GM18867 (cell line): Measurements from ENCODE around the gene PAOX.
"Not testable (repeated sequence)": the region's sequence is repeated elsewhere in the genome, so short reads cannot be mapped to it uniquely, and the experiment has no call there.

ENCODE experiments used
- ATAC-seq: cut with Tn5 transposase; IDR thresholded peaks from one replicate; pipeline ENCODE4 v1.9.1; 2021; ENCODE audit warnings: mild to moderate bottlenecking, moderate library complexity; ENCODE audit not compliant: unreplicated experiment

Gene PAOX

GRCh38 chr10:133431888-133432613 is 53.0 kb downstream of the PAOX start:
- ATAC-seq = not testable (repeated sequence)

DNA sequence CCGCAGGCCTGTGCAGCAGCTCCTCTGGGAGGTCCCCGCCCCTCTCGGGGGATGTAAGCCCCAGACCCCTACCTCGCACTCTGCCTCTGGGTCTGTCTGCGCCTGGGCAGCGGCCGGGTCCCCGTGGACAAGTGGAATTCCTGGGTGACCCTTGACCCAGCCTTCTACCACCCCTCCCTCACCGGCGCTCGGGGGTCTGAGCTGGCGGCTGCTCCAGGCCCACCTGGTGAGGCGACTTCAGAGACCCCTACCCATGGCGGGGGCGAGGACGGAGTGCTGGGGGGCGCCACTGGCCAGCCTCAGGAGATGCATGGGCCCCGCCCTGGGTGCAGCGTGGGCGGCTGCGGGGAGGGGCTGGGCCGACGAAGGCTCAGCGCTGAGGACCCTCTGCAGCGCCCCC is 53.7 kb downstream of the PAOX start:
- not testable (repeated sequence) for ATAC-seq

DNA sequence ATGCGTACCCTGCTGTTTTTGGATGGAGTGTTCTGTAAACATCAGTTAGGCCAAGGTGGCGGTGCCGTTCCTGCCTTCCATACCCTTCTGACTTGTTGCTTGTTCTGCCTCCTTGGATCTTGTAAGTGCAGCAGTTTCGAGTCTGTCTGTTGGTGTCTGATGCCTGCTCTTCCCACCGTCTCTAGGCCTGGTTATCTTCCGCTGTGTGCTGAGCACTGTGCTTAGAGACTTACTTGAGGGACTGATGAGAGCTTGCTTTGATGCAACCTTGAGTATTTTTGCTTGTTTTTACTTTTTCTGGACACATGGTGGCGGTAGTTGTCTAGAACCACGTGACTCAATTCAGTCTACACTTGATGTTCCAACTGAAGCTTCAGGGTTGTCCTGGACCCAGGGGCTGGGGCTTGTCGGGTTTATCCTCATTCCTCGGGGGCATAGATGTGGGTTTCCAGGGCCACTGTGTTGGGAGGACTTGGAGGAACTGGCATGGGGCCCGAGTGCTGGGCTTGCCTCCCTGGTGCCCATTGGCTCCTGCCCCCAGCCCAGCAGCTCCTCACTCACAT is 59.7 kb downstream of the PAOX start:
- ATAC-seq = no peak

- ATAC-seq = no peak
Observed at GRCh38 chr10:133439517-133440461, 60.7 kb downstream of the PAOX start.

- no peak for ATAC-seq
Observed at GRCh38 chr10:133440633-133441285, 61.7 kb downstream of the PAOX start.
